ENCODE data around the gene SCGB3A1. TPM values are rescaled to one million over a fixed set of nuclear protein-coding genes. Genes with fewer than 3 reads are reported as not detected.

SCGB3A1 gene
- polyA plus RNA-seq, 1 donor (not counting 4 experiments of a cell fraction or from before 2014, with no cell fraction given), result not detected

DNA sequence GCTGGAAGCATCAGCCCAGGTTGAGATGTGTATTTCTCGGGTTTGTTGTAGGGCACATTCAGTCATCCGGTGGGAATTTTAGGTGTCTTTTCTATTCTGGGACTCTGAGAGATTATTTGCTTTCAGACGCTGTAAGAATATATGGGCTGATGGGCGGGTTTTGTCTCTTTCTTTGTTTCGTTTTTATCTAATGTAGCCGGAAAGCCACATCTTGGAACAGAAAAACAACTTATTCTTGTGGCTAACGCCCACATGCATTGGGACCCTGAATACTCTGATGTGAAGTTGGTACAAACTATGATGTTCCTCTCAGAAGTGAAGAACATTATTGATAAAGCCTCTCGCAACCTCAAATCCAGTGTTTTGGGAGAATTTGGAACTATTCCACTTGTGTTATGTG lies 22.4 kb downstream of the SCGB3A1 start:
- H2AFZ ChIP-seq (ENCODE audit: control insufficient read depth, low read length), result no peak overlapping the region
- H3K9me3 ChIP-seq (ENCODE audit: control insufficient read depth, low read depth, low read length), result no peaks in the 10 kb centered on the region
- H3K9ac ChIP-seq (ENCODE audit: control insufficient read depth, extremely low read depth, insufficient read depth, low read length), result no peak overlapping the region
- no peaks in the 10 kb centered on the region for H3K9me1 ChIP-seq (ENCODE audit: control insufficient read depth, extremely low read depth, insufficient read depth, low read length)
- no peak overlapping the region for H3K4me2 ChIP-seq (ENCODE audit: control insufficient read depth, extremely low read depth, insufficient read depth, low read depth, low read length)
- H3K4me3 ChIP-seq (ENCODE audit: control insufficient read depth in 2 of 3, extremely low read depth in 1 of 3, insufficient read depth in 2 of 3, low read depth in 1 of 3, low read length in 3 of 3), result no peak overlapping the region
- no peaks in the 10 kb centered on the region for H3K4me1 ChIP-seq (ENCODE audit: control insufficient read depth, extremely low read depth, insufficient read depth, low read length)
- no peaks in the 10 kb centered on the region for H3K79me2 ChIP-seq (ENCODE audit: control insufficient read depth, insufficient read depth, low read length)
- DNase-seq (ENCODE audit: low read depth, low spot score) (no peak), FAIRE-seq (no peak)
- H3K27me3 ChIP-seq (ENCODE audit: control insufficient read depth, extremely low read depth, insufficient read depth, low read length), result no peaks in the 10 kb centered on the region
- no peaks in the 10 kb centered on the region for H4K20me1 ChIP-seq (ENCODE audit: control insufficient read depth, extremely low read depth, insufficient read depth, low read length)
- dilution Hi-C loops (cut with MboI; ENCODE audit: extremely low pct_ligation_motif_present, low sequenced_read_pairs), result no loop called here
- H3K27ac ChIP-seq (ENCODE audit: control insufficient read depth, insufficient read depth, low read length), result no peak overlapping the region
- peaks cover 6 to 19% of the 10 kb centered on the region in 2 experiments for H3K36me3 ChIP-seq (ENCODE audit: control insufficient read depth in 2 of 2, extremely low read depth in 1 of 2, insufficient read depth in 2 of 2, low read length in 2 of 2)
- TF ChIP-seq, protein P1, sequence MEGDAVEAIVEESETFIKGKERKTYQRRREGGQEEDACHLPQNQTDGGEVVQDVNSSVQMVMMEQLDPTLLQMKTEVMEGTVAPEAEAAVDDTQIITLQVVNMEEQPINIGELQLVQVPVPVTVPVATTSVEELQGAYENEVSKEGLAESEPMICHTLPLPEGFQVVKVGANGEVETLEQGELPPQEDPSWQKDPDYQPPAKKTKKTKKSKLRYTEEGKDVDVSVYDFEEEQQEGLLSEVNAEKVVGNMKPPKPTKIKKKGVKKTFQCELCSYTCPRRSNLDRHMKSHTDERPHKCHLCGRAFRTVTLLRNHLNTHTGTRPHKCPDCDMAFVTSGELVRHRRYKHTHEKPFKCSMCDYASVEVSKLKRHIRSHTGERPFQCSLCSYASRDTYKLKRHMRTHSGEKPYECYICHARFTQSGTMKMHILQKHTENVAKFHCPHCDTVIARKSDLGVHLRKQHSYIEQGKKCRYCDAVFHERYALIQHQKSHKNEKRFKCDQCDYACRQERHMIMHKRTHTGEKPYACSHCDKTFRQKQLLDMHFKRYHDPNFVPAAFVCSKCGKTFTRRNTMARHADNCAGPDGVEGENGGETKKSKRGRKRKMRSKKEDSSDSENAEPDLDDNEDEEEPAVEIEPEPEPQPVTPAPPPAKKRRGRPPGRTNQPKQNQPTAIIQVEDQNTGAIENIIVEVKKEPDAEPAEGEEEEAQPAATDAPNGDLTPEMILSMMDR (optimal IDR thresholded peaks at IDR 0.05 in 1 of 3, IDR thresholded peaks at IDR 0.05 in 1 of 3, conservative IDR thresholded peaks at IDR 0.05 in 1 of 3; ENCODE audit: extremely low read depth in 1 of 3, insufficient read depth in 2 of 3, low read length in 3 of 3), result no peak

DNA sequence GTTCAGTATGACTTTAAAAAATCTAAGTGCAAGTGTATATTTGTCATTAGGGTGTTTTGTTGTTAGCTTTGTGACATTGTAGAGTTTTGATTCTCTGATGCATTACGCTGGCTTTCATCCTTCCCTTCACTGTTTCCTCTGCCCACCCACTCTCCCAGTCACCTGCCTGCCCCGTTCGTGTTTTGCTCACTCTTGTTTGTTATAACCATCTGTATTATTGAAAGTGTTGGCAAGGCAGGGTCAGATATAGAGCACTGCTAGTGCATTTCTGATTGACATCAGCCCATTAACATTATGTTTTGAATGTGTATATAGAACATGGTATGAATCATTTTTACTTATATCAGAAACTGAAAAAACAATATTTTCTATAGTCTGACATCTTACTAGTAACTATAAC lies 27.3 kb downstream of the SCGB3A1 start:
- no peak overlapping the region for H3K9ac ChIP-seq (ENCODE audit: control insufficient read depth, extremely low read depth, insufficient read depth, low read length)
- H2AFZ ChIP-seq (ENCODE audit: control insufficient read depth, low read length), result no peak overlapping the region
- H3K4me3 ChIP-seq (ENCODE audit: control insufficient read depth in 2 of 3, extremely low read depth in 1 of 3, insufficient read depth in 2 of 3, low read depth in 1 of 3, low read length in 3 of 3), result no peak overlapping the region
- no peak for DNase-seq (ENCODE audit: low read depth, low spot score)
- no peaks in the 10 kb centered on the region for H3K4me1 ChIP-seq (ENCODE audit: control insufficient read depth, extremely low read depth, insufficient read depth, low read length)
- H3K79me2 ChIP-seq (ENCODE audit: control insufficient read depth, insufficient read depth, low read length), result peaks cover 32% of the 10 kb centered on the region
- H3K27me3 ChIP-seq (ENCODE audit: control insufficient read depth, extremely low read depth, insufficient read depth, low read length), result no peaks in the 10 kb centered on the region
- dilution Hi-C loops (cut with MboI; ENCODE audit: extremely low pct_ligation_motif_present, low sequenced_read_pairs), result no loop called here
- H4K20me1 ChIP-seq (ENCODE audit: control insufficient read depth, extremely low read depth, insufficient read depth, low read length), result peaks cover 4% of the 10 kb centered on the region
- no peak for TF ChIP-seq EZH2 (IDR thresholded peaks at IDR 0.05; ENCODE audit: low read length)
- TF ChIP-seq, protein P1 (optimal IDR thresholded peaks at IDR 0.05 in 1 of 3, IDR thresholded peaks at IDR 0.05 in 1 of 3, conservative IDR thresholded peaks at IDR 0.05 in 1 of 3; ENCODE audit: extremely low read depth in 1 of 3, insufficient read depth in 2 of 3, low read length in 3 of 3), result no peak
- no peak overlapping the region for H3K27ac ChIP-seq (ENCODE audit: control insufficient read depth, insufficient read depth, low read length)
- no peaks in the 10 kb centered on the region for H3K9me1 ChIP-seq (ENCODE audit: control insufficient read depth, extremely low read depth, insufficient read depth, low read length)
- H3K36me3 ChIP-seq (ENCODE audit: control insufficient read depth in 2 of 2, extremely low read depth in 1 of 2, insufficient read depth in 2 of 2, low read length in 2 of 2), result peaks cover 6 to 9% of the 10 kb centered on the region in 2 experiments
- no peak for FAIRE-seq
- H3K4me2 ChIP-seq (ENCODE audit: control insufficient read depth, extremely low read depth, insufficient read depth, low read depth, low read length), result no peak overlapping the region
- H3K9me3 ChIP-seq (ENCODE audit: control insufficient read depth, low read depth, low read length), result no peaks in the 10 kb centered on the region
